ENCODE measurements around the gene EBF3.

DNA sequence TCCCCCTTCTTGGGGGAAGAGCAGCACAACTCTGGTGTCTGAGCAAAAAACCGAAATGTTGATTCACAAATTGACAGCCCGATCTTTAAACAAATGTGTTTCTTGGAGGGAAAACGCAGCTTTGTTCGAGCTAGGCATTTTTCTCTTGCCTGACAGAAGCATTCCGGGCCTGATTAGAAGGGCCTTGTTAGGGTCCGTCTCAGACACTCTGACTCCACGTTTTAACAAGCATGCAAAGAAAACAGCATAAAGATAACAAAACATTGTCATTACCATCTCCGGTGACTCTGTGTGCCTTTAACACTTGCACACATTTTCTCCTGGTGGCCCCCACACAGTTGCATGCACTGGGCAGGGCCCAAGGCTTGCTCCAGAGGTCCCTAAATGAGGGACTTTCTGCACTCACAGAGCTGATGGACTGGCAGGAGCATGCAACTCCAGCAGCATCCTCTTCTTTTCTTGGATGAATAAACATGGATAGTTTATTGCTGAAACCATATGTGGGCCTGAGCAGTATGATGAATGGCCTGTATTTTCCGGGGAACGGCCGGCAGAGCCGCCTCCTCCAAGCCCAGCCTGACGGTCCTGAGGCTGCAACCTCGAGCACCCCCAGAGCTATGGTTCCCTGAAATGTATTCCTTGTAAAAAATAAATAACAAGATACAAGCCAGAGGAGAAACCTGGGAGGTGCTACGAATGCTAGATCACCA lies 50.9 kb downstream of the EBF3 start:
- TF ChIP-seq EZH2 (IDR thresholded peaks at IDR 0.05; ENCODE audit: borderline replicate concordance, low read depth, low read length, poor library complexity, severe bottlenecking) = no peak
- TF ChIP-seq, protein P1, sequence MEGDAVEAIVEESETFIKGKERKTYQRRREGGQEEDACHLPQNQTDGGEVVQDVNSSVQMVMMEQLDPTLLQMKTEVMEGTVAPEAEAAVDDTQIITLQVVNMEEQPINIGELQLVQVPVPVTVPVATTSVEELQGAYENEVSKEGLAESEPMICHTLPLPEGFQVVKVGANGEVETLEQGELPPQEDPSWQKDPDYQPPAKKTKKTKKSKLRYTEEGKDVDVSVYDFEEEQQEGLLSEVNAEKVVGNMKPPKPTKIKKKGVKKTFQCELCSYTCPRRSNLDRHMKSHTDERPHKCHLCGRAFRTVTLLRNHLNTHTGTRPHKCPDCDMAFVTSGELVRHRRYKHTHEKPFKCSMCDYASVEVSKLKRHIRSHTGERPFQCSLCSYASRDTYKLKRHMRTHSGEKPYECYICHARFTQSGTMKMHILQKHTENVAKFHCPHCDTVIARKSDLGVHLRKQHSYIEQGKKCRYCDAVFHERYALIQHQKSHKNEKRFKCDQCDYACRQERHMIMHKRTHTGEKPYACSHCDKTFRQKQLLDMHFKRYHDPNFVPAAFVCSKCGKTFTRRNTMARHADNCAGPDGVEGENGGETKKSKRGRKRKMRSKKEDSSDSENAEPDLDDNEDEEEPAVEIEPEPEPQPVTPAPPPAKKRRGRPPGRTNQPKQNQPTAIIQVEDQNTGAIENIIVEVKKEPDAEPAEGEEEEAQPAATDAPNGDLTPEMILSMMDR (conservative IDR thresholded peaks at IDR 0.05; ENCODE audit: low read depth, low read length) = no peak

Data from A673 (cell line).